Neural cell (in vitro differentiated cells): ENCODE results near the gene TIAM2. TPM values are rescaled to one million over a fixed set of nuclear protein-coding genes. Genes with fewer than 3 reads are reported as not detected.
"Not testable (repeated sequence)": the region's sequence is repeated elsewhere in the genome, so short reads cannot be mapped to it uniquely, and the experiment has no call there.

ENCODE experiments used
- H2AFZ ChIP-seq: fragments of 200-600, 300-800 bp; sonication (generic), shearing (Covaris generic); 2 replicates; pipeline ENCODE4 v1.6.0; 2014; ENCODE audit warnings: low read depth, mild to moderate bottlenecking, antibody characterized with exemption, low read length, moderate library complexity
- H3F3A ChIP-seq: fragments of 200-600 bp; shearing (Covaris generic); 2 replicates; pipeline ENCODE4 v1.6.1; 2016; ENCODE audit warnings: mild to moderate bottlenecking, moderate library complexity, mixed read lengths, antibody characterized with exemption, low read length; ENCODE audit not compliant: insufficient read depth, poor library complexity, severe bottlenecking
- H3K27ac ChIP-seq: fragments of 200-600, 300-800 bp; sonication (generic), shearing (Covaris generic); 2 replicates; pipeline ENCODE4 v1.5.1; 2014; ENCODE audit warnings: mild to moderate bottlenecking, low read length, moderate library complexity
- H3K27me3 ChIP-seq: fragments of 300-800, 200-600 bp; sonication (generic), shearing (Covaris generic); 2 replicates; pipeline ENCODE4 v1.6.0; 2014; ENCODE audit warnings: mild to moderate bottlenecking, low read depth, low read length, moderate library complexity; ENCODE audit not compliant: insufficient read depth
- H3K36me3 ChIP-seq: fragments of 300-800, 200-600 bp; sonication (generic), shearing (Covaris generic); 2 replicates; pipeline ENCODE4 v1.5.1; 2014; ENCODE audit warnings: mild to moderate bottlenecking, antibody characterized with exemption, low read length, moderate library complexity; ENCODE audit not compliant: insufficient read depth
- H3K4me2 ChIP-seq: fragments of 300-800, 200-600 bp; sonication (generic), shearing (Covaris generic); 2 replicates; pipeline ENCODE4 v1.6.0; 2014; ENCODE audit warnings: mild to moderate bottlenecking, low read length
- H3K4me3 ChIP-seq: fragments of 300-800, 200-600 bp; sonication (generic), shearing (Covaris generic); 2 replicates; pipeline ENCODE4 v1.5.1; 2014; ENCODE audit warnings: mild to moderate bottlenecking, low read length, moderate library complexity
- H3K79me2 ChIP-seq: fragments of 200-600 bp; shearing (Covaris generic); replicated peaks from 2 replicates; pipeline ENCODE4 v1.6.0; 2014; ENCODE audit warnings: mild to moderate bottlenecking, low read length, moderate library complexity; ENCODE audit not compliant: insufficient read depth
- H3K9ac ChIP-seq: fragments of 300-800, 200-600 bp; sonication (generic), shearing (Covaris generic); 2 replicates; pipeline ENCODE4 v1.6.1; 2016; ENCODE audit warnings: mild to moderate bottlenecking, low read length, mixed read lengths
- H3K9me2 ChIP-seq: fragments of 200-600 bp; shearing (Covaris generic); 2 replicates; pipeline ENCODE4 v1.6.1; 2016; ENCODE audit warnings: mild to moderate bottlenecking, low read length, mixed read lengths; ENCODE audit not compliant: insufficient read depth
- H3K9me3 ChIP-seq: fragments of 200-600, 300-800 bp; sonication (generic), shearing (Covaris generic); 2 replicates; pipeline ENCODE4 v1.6.1; 2016; ENCODE audit warnings: mild to moderate bottlenecking, mixed run types, low read length, moderate library complexity, mixed read lengths
- H4K20me1 ChIP-seq: fragments of 200-600 bp; shearing (Covaris generic); 2 replicates; pipeline ENCODE4 v1.6.1; 2016; ENCODE audit warnings: mild to moderate bottlenecking, mixed run types; ENCODE audit not compliant: insufficient read depth
- EP300 ChIP-seq: fragments of 450-650 bp; conservative IDR thresholded peaks from 2 replicates; pipeline ENCODE4 v1.6.1; 2014; ENCODE audit warnings: antibody characterized with exemption, mild to moderate bottlenecking, moderate library complexity; ENCODE audit not compliant: poor library complexity, severe bottlenecking
- MXI1 ChIP-seq: fragments of 450-650 bp; conservative IDR thresholded peaks from 2 replicates; pipeline ENCODE4 v1.6.1; 2014; ENCODE audit warnings: antibody characterized with exemption, mild to moderate bottlenecking; ENCODE audit not compliant: poor library complexity, severe bottlenecking
- POLR2AphosphoS5 ChIP-seq: IDR thresholded peaks from 2 replicates; pipeline ENCODE4 v1.6.1; 2012
- RAD21 ChIP-seq: fragments of 450-650 bp; conservative IDR thresholded peaks from 2 replicates; pipeline ENCODE4 v1.6.1; 2014; ENCODE audit warnings: antibody characterized with exemption, mild to moderate bottlenecking, moderate library complexity
- SMC3 ChIP-seq: fragments of 450-650 bp; conservative IDR thresholded peaks from 2 replicates; pipeline ENCODE4 v1.6.1; 2014; ENCODE audit warnings: antibody characterized with exemption, mild to moderate bottlenecking, moderate library complexity; ENCODE audit not compliant: poor library complexity
- TAF1 ChIP-seq: IDR thresholded peaks from 2 replicates; pipeline ENCODE4 v1.6.1; 2012; ENCODE audit warnings: low read depth
- polyA plus RNA-seq: library from polyadenylated mRNA; depleted of rRNA; stranded (reverse); fragments of >200 nt; gene quantifications from 2 replicates; pipeline ENCODE4 v1.2.3, GENCODE V29; 2014
- TF ChIP-seq, protein P1 (sequence below): IDR thresholded peaks from 2 replicates; pipeline ENCODE4 v1.6.1; 2012; ENCODE audit warnings: borderline replicate concordance
- TF ChIP-seq, protein P2 (sequence below): fragments of 450-650 bp; IDR thresholded peaks from 2 replicates; pipeline ENCODE4 v1.5.1; 2014; ENCODE audit warnings: antibody characterized with exemption, mild to moderate bottlenecking, moderate library complexity; ENCODE audit not compliant: poor library complexity, severe bottlenecking

TIAM2 gene
- polyA plus RNA-seq, 1 donor from 2014 or later: 73.3 TPM

DNA sequence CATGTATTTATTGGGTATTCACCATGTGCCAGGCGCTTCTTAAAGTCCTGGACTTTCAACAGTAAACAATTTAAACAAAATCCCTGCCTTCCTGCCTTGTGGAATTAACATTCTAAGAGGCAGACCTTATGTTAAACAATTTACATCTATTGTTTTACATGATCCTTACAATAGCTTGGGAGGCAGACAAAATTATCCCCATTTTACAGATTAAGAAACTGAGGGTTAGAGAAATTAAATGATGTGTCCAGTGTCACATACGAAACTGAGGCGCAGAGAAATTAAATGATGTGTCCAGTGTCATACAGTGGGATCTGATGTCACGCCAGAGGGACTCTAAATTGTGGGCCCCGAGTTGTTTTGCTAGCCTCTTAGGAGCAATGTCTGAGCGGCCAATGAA, 105.5 kb downstream of the TIAM2 start:
- TF ChIP-seq TAF1: no peak
- no peak for TF ChIP-seq SMC3
- no peak overlapping the region for H3K27ac ChIP-seq

DNA sequence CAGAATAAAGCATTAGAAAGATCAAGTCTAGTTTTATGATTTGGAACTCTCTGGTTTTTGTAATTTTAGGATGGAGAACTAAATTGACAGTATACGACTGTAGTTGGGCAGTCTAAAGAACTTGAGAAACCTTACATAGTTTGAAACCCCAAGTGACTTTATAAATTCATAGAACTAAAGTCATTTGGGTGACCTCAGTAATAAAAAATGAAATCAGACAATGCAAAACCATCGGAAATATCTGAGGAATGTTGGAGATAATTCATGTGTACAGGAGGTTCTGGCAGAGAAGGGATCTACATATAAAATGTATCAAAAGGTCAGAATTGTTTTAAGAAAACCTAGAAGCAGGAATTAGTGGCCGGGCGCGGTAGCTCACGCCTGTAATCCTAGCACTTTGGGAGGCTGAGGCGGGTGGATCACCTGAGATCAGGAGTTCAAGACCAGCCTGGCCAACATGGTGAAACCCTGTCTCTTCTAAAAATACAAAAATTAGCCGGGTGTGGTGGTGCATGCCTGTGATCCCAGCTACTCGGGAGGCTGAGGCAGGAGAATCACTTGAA, 108.0 kb downstream of the TIAM2 start:
- not testable (repeated sequence) for H3F3A ChIP-seq, H4K20me1 ChIP-seq, H3K4me2 ChIP-seq, H3K36me3 ChIP-seq, H3K9me3 ChIP-seq, H3K9me2 ChIP-seq, H3K79me2 ChIP-seq, H3K27ac ChIP-seq, H3K9ac ChIP-seq, H3K4me3 ChIP-seq, H3K27me3 ChIP-seq, H2AFZ ChIP-seq

More for the DNA sequence above, 105.5 kb downstream of the TIAM2 start:
- H3K36me3 ChIP-seq: no peaks in the 10 kb centered on the region
- no peaks in the 10 kb centered on the region for H3F3A ChIP-seq
- H3K4me3 ChIP-seq: no peak overlapping the region
- H3K9me3 ChIP-seq: no peaks in the 10 kb centered on the region
- H4K20me1 ChIP-seq: no peaks in the 10 kb centered on the region
- H3K4me2 ChIP-seq: no peak overlapping the region
- no peaks in the 10 kb centered on the region for H3K79me2 ChIP-seq
- H3K9me2 ChIP-seq: no peaks in the 10 kb centered on the region
- no peaks in the 10 kb centered on the region for H3K27me3 ChIP-seq
- H3K9ac ChIP-seq: no peak overlapping the region
- H2AFZ ChIP-seq: no peak overlapping the region

DNA sequence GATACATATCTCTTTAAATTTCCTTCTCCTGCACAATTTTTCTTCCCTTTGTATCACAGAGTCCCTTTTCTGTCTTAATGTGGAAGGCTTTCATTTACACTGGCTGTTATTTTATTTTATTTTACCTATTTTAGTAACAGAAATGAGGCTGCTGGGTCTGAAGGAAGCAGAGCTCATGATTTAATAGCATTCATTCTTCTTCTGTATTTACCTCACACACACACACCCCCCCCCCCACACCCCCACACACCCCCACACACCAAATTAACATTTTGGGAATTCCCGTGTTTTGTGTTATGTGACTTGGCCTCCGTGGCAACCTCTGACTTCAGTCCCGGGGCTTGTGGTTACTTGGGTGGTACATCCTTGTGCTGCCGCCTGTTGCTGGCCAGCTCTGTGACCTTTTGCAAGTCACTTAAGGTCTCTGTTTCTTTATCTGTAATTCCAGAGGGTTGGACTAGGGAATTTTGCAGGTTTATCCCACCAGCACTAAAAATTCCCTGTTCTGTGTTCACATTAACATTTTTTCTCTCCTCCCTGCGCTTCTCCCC, 108.8 kb downstream of the TIAM2 start:
- H3K4me2 ChIP-seq: no peak overlapping the region
- H3K9ac ChIP-seq: no peak overlapping the region
- H3K9me2 ChIP-seq: no peaks in the 10 kb centered on the region
- H2AFZ ChIP-seq: no peak overlapping the region
- no peaks in the 10 kb centered on the region for H3K27me3 ChIP-seq
- no peaks in the 10 kb centered on the region for H4K20me1 ChIP-seq
- no peak overlapping the region for H3K4me3 ChIP-seq
- TF ChIP-seq EP300 (no peak), POLR2AphosphoS5 (no peak), SMC3 (no peak)
- TF ChIP-seq, protein P1, sequence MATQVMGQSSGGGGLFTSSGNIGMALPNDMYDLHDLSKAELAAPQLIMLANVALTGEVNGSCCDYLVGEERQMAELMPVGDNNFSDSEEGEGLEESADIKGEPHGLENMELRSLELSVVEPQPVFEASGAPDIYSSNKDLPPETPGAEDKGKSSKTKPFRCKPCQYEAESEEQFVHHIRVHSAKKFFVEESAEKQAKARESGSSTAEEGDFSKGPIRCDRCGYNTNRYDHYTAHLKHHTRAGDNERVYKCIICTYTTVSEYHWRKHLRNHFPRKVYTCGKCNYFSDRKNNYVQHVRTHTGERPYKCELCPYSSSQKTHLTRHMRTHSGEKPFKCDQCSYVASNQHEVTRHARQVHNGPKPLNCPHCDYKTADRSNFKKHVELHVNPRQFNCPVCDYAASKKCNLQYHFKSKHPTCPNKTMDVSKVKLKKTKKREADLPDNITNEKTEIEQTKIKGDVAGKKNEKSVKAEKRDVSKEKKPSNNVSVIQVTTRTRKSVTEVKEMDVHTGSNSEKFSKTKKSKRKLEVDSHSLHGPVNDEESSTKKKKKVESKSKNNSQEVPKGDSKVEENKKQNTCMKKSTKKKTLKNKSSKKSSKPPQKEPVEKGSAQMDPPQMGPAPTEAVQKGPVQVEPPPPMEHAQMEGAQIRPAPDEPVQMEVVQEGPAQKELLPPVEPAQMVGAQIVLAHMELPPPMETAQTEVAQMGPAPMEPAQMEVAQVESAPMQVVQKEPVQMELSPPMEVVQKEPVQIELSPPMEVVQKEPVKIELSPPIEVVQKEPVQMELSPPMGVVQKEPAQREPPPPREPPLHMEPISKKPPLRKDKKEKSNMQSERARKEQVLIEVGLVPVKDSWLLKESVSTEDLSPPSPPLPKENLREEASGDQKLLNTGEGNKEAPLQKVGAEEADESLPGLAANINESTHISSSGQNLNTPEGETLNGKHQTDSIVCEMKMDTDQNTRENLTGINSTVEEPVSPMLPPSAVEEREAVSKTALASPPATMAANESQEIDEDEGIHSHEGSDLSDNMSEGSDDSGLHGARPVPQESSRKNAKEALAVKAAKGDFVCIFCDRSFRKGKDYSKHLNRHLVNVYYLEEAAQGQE: no peak
- H3K27ac ChIP-seq: no peak overlapping the region
- H3K9me3 ChIP-seq: no peaks in the 10 kb centered on the region
- no peaks in the 10 kb centered on the region for H3K79me2 ChIP-seq
- no peaks in the 10 kb centered on the region for H3K36me3 ChIP-seq
- no peaks in the 10 kb centered on the region for H3F3A ChIP-seq

DNA sequence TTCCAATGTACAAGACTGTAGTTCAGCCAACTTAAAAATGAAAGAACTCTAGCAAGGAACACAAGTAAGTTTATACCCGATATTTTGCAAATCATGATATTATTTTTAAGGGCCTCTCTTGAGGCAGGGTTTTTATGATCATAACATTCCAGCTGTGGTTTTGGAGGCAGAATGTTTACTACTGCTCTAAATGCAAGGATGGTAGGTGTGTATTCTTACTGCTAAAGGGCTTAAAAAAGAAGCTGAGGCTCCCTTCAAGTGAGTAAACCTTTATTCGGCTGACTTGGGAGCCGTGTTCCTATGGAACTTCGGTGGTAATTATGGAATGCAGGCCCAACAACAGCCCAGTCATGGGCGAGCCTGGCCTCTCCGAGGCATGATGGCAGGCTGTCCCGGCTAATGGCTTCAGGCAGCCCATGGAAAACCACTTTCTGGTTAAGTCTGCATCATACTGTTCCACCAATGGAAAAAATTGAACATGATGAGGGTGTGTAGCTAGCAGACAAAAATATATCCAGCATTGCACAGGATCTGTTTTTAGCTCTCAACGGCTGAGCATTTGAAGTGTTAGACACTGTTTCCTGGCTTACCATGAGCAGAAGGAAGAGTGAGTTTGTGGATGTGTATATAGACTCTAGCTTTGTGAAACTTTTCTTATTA, 111.5 kb downstream of the TIAM2 start:
- Histone ChIP-seq H3K79me2 (no peaks in the 10 kb centered on the region), H3K9ac (no peak overlapping the region), H2AFZ (no peak overlapping the region), H3K4me2 (no peak overlapping the region), H3K4me3 (no peak overlapping the region), H3K36me3 (no peaks in the 10 kb centered on the region), H3K9me2 (no peaks in the 10 kb centered on the region), H3K9me3 (no peaks in the 10 kb centered on the region), H3K27me3 (no peaks in the 10 kb centered on the region), H3F3A (no peaks in the 10 kb centered on the region), H3K27ac (no peak overlapping the region), H4K20me1 (no peaks in the 10 kb centered on the region)
- TF ChIP-seq SMC3 (no peak), TAF1 (no peak), EP300 (no peak), RAD21 (no peak), MXI1 (no peak)
- TF ChIP-seq, protein P1: no peak
- TF ChIP-seq, protein P2, sequence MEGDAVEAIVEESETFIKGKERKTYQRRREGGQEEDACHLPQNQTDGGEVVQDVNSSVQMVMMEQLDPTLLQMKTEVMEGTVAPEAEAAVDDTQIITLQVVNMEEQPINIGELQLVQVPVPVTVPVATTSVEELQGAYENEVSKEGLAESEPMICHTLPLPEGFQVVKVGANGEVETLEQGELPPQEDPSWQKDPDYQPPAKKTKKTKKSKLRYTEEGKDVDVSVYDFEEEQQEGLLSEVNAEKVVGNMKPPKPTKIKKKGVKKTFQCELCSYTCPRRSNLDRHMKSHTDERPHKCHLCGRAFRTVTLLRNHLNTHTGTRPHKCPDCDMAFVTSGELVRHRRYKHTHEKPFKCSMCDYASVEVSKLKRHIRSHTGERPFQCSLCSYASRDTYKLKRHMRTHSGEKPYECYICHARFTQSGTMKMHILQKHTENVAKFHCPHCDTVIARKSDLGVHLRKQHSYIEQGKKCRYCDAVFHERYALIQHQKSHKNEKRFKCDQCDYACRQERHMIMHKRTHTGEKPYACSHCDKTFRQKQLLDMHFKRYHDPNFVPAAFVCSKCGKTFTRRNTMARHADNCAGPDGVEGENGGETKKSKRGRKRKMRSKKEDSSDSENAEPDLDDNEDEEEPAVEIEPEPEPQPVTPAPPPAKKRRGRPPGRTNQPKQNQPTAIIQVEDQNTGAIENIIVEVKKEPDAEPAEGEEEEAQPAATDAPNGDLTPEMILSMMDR: no peak
